ENCODE data around the gene DCTN4. TPM values are rescaled to one million over a fixed set of nuclear protein-coding genes. Genes with fewer than 3 reads are reported as not detected.
A peak's percentile ranks its signal among the peaks of the same experiment; 100 is the strongest.

Gene DCTN4
- total RNA-seq, 3 donors from 2014 or later (not counting 1 experiment from before 2014, with no cell fraction given), result 90.0 to 108 (median 92.0) TPM

DNA sequence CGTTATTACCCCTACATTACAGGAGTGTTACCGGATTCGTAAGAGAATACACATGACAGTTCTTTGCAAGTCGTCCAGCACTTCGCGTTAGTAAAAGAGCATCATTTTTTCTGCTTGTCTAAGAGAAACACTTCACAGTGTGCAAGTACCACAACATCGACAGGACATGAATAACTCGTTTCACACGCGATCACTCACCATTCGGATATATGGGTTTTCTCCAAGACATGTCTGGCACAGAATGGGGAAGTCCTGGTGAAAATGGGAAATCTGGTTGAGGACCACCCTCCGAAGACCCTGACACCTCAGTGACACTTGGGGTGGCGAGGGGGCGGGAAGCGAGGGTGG lies 58.6 kb downstream of the DCTN4 start:
- no peaks in the 10 kb centered on the region for H3K27me3 Mint-ChIP-seq (ENCODE audit: low read depth in 2 of 2)
- TF ChIP-seq, protein P1, sequence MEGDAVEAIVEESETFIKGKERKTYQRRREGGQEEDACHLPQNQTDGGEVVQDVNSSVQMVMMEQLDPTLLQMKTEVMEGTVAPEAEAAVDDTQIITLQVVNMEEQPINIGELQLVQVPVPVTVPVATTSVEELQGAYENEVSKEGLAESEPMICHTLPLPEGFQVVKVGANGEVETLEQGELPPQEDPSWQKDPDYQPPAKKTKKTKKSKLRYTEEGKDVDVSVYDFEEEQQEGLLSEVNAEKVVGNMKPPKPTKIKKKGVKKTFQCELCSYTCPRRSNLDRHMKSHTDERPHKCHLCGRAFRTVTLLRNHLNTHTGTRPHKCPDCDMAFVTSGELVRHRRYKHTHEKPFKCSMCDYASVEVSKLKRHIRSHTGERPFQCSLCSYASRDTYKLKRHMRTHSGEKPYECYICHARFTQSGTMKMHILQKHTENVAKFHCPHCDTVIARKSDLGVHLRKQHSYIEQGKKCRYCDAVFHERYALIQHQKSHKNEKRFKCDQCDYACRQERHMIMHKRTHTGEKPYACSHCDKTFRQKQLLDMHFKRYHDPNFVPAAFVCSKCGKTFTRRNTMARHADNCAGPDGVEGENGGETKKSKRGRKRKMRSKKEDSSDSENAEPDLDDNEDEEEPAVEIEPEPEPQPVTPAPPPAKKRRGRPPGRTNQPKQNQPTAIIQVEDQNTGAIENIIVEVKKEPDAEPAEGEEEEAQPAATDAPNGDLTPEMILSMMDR (IDR thresholded peaks at IDR 0.05), result no peak
- 4% methylated on average over 15 of the region's 15 CpGs for WGBS (ENCODE audit: insufficient coverage)
- DNase-seq, result no peak
- H3K36me3 Mint-ChIP-seq, result peaks cover 13% of the 10 kb centered on the region
- no peak overlapping the region for H3K4me3 Mint-ChIP-seq
- H3K4me1 Mint-ChIP-seq, result peaks cover 7 to 15% of the 10 kb centered on the region in 2 donors
- Histone ChIP-seq H3K4me3 (ENCODE audit: low read length) (peak overlapping the region; percentile 90), H3K27ac (ENCODE audit: low read length) (peak overlapping the region; percentile 92), H3K9me3 (ENCODE audit: control insufficient read depth, insufficient read depth, low read length) (no peaks in the 10 kb centered on the region), H3K27me3 (ENCODE audit: control insufficient read depth, insufficient read depth, low read length) (peaks cover 2% of the 10 kb centered on the region), H3K4me1 (ENCODE audit: control insufficient read depth, insufficient read depth, low read length) (peaks cover 5% of the 10 kb centered on the region), H3K36me3 (ENCODE audit: control insufficient read depth, insufficient read depth, low read length) (peaks cover 35% of the 10 kb centered on the region)
- H3K27ac Mint-ChIP-seq, result no peak overlapping the region
- ATAC-seq, result peak in 2 of 3 donors; percentile 4 to 15
- intact Hi-C loops (cut with micrococcal nuclease), result no loop called here
- no peaks in the 10 kb centered on the region for H3K9me3 Mint-ChIP-seq

DNA sequence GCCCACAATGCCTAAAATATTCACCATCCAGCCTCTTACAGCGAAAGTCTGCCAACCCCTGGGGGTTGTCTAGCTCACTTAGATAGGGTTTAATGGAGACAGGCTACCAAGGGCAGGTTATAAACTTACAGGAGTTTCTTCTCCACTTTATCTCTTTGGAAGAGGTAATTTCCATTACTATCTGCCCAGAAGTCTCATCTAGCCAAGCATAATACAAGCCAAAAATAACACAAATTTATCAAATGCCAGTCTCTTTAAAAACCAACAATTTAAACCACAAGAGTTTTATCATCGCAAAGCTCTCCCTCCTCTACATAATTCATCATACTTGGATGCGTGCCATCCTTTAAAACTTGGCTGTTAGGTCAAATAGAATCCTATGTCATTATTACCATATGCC lies 64.2 kb downstream of the DCTN4 start:
- H3K27ac ChIP-seq (ENCODE audit: low read length), result no peak overlapping the region
- Mint-ChIP-seq H3K4me3 (no peak overlapping the region), H3K27me3 (ENCODE audit: low read depth in 2 of 2) (no peaks in the 10 kb centered on the region), H3K36me3 (peaks cover 42% of the 10 kb centered on the region), H3K4me1 (peaks cover 7 to 15% of the 10 kb centered on the region in 2 donors), H3K9me3 (no peaks in the 10 kb centered on the region), H3K27ac (no peak overlapping the region)
- H3K27me3 ChIP-seq (ENCODE audit: control insufficient read depth, insufficient read depth, low read length), result no peaks in the 10 kb centered on the region
- peaks cover 82% of the 10 kb centered on the region for H3K36me3 ChIP-seq (ENCODE audit: control insufficient read depth, insufficient read depth, low read length)
- no peak for DNase-seq
- no peak for ATAC-seq
- H3K4me3 ChIP-seq (ENCODE audit: low read length), result no peak overlapping the region
- 89% methylated on average over 2 of the region's 3 CpGs for WGBS (ENCODE audit: insufficient coverage)
- TF ChIP-seq, protein P1 (IDR thresholded peaks at IDR 0.05), result no peak
- no peaks in the 10 kb centered on the region for H3K9me3 ChIP-seq (ENCODE audit: control insufficient read depth, insufficient read depth, low read length)
- intact Hi-C loops (cut with micrococcal nuclease), result no loop called here
- peaks cover 4% of the 10 kb centered on the region for H3K4me1 ChIP-seq (ENCODE audit: control insufficient read depth, insufficient read depth, low read length)

GRCh38 chr5:150692276-150692675 lies 66.5 kb downstream of the DCTN4 start:
- H3K4me3 ChIP-seq (ENCODE audit: low read length), result no peak overlapping the region
- TF ChIP-seq, protein P1 (IDR thresholded peaks at IDR 0.05), result no peak
- Mint-ChIP-seq H3K4me1 (no peaks in the 10 kb centered on the region), H3K9me3 (no peaks in the 10 kb centered on the region), H3K36me3 (peaks cover 41% of the 10 kb centered on the region), H3K27me3 (ENCODE audit: low read depth in 2 of 2) (no peaks in the 10 kb centered on the region), H3K27ac (no peak overlapping the region), H3K4me3 (no peak overlapping the region)
- no peaks in the 10 kb centered on the region for H3K9me3 ChIP-seq (ENCODE audit: control insufficient read depth, insufficient read depth, low read length)
- 91% methylated on average over 3 of the region's 3 CpGs for WGBS (ENCODE audit: insufficient coverage)
- no peak for ATAC-seq
- H3K27me3 ChIP-seq (ENCODE audit: control insufficient read depth, insufficient read depth, low read length), result no peaks in the 10 kb centered on the region
- no peaks in the 10 kb centered on the region for H3K4me1 ChIP-seq (ENCODE audit: control insufficient read depth, insufficient read depth, low read length)
- intact Hi-C loops (cut with micrococcal nuclease), result no loop called here
- no peak for DNase-seq
- H3K36me3 ChIP-seq (ENCODE audit: control insufficient read depth, insufficient read depth, low read length), result peaks cover 65% of the 10 kb centered on the region
- H3K27ac ChIP-seq (ENCODE audit: low read length), result no peak overlapping the region

DNA sequence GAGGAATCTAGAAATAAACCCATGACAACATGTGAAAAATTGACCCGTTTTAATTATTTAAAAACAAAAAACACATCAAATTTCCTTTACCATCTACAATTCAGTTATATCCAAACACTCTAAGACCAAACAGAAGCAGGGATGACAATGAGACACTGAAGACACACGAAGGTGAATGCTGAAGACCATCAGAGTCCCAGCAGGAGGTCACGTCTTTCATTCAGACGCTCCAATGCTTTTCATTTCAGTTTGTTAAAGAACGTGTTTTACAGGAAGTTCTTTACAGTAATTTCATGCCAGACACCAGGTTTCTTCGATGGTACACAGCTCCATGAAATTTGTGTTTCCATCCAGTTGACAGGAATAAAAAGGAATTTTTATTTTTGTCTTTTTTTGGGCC lies 68.1 kb downstream of the DCTN4 start:
- Histone ChIP-seq H3K27ac (ENCODE audit: low read length) (no peak overlapping the region), H3K27me3 (ENCODE audit: control insufficient read depth, insufficient read depth, low read length) (no peaks in the 10 kb centered on the region), H3K9me3 (ENCODE audit: control insufficient read depth, insufficient read depth, low read length) (no peaks in the 10 kb centered on the region), H3K4me3 (ENCODE audit: low read length) (no peak overlapping the region), H3K4me1 (ENCODE audit: control insufficient read depth, insufficient read depth, low read length) (no peaks in the 10 kb centered on the region), H3K36me3 (ENCODE audit: control insufficient read depth, insufficient read depth, low read length) (peaks cover 59% of the 10 kb centered on the region)
- Mint-ChIP-seq H3K27me3 (ENCODE audit: low read depth in 2 of 2) (no peaks in the 10 kb centered on the region), H3K27ac (peak overlapping the region in 1 of 2 donors; percentile 38), H3K4me3 (no peak overlapping the region), H3K9me3 (no peaks in the 10 kb centered on the region), H3K36me3 (peaks cover 36% of the 10 kb centered on the region), H3K4me1 (no peaks in the 10 kb centered on the region)
- WGBS (ENCODE audit: insufficient coverage), result 94% methylated on average over 6 of the region's 6 CpGs
- ATAC-seq (no peak), DNase-seq (no peak)
- TF ChIP-seq, protein P1 (IDR thresholded peaks at IDR 0.05), result no peak
- intact Hi-C loops (cut with micrococcal nuclease), result no loop called here

All from natural killer cell (primary cell).